ENCODE measurements around the gene SETD1A.
"Not testable (repeated sequence)": the region's sequence is repeated elsewhere in the genome, so short reads cannot be mapped to it uniquely, and the experiment has no call there.

Gene SETD1A

DNA sequence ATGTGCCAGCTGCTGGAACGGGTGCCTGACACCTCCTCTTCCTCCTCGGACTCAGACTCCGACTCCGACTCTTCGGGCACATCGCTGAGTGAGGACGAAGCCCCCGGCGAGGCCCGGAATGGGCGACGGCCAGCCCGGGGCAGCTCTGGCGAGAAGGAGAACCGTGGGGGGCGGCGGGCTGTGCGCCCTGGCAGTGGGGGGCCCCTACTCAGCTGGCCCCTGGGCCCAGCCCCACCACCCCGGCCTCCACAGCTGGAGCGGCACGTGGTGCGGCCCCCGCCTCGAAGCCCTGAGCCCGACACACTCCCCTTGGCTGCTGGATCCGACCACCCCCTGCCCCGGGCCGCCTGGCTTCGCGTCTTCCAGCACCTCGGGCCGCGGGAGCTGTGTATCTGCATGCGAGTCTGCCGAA, 27.4 kb upstream of the SETD1A start:
- no peak for DNase-seq

DNA sequence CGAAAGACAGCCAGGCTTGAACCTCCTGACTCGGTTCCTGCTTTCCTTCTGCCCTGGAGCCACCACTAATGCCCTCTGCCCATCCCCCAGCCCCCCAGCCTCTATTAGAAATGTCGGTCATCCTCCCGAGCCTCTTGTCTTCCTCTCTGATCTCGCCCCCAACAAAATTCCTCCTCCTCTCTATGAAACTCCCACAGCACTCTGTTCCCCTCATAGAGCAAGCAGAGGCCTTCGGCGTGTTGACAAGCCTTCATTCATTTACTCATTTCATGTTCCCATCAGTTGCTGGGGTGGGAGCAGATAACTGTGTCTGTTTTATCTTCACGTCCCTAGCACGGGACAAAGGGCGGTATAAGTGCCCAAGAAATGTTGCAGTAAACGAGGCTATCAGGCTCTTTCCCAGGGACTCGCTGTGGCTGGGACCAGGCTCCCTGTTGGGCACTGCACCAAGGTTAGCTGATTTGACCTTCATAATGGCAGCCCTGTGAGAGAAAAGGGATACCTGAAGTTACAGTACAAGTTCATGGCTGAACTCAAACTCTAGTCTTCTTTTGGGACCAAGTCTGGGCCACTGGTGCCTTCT, 26.4 kb upstream of the SETD1A start:
- DNase-seq, result no peak

DNA sequence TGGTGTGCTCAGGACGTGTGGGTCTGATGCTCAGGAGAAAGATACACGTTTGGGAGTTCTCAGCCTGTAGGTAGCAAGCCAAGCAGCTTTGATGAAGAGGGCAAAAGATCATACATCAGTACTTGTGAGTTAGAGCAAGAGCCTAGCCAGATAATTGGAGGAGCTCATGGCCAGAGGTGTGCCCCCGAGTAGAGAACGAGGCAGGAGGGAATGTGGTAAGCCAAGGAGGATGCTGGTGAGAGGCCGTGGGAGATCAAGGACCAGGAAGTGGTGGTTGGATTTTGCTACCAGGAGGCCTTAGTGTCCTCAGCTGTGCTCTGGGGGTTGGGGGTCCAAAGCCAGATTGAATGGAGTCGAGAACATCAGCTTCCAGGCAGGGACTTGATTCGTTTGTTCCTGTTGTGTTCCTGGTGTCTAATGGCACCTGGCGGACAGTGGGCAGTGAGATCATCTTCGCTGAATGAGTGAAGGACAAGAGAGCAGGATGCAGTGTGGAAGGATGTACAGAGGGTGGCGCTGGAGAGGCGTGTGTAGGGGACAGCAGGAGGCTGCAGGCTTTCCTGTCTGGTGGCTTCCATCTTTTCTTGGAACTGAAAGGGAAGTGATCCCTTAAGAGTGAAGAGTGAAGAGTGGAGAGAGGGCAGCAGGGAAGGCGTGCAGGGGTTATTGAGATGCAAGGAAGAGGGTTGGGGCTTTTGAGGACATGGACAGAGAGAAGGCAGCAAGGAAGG, 22.6 kb upstream of the SETD1A start:
- no peak for DNase-seq

DNA sequence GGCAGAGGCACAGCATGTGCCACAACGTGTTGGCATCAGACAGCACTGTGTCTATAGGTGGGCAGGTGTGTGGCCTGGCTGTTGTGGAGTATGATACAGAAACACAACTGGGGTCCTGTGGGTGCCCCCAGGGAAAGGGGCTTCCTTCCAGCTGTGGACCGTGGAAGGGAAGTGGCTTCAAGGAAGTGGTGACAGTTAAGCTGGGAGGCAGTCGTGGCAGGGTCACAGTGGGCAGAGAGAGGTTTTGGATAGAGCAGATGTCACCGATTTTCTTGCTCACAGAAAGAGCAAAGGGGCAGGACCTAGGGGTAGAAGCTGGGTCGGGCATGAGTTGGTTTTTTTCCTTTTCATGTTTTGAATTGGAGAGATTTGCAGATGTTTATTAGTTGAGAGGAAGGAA, 19.9 kb upstream of the SETD1A start:
- no peak for DNase-seq

DNA sequence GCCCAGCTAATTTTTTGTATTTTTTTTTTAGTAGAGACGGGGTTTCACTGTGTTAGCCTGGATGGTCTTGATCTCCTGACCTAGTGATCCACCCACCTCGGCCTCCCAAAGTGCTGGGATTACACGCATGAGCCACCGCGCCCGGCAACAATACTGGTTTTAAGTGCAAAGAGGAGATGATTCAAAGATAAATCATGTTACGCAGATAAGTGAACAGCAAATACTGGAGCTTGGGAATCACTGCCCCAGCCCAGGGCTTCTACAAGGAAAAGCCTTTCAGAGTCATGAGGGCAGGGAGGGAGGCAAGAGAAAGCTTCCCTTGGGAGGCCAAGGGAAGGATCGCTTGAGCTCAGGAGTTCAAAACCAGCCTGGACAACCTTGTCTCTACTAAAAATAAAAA, 18.0 kb upstream of the SETD1A start:
- not testable (repeated sequence) for DNase-seq

DNA sequence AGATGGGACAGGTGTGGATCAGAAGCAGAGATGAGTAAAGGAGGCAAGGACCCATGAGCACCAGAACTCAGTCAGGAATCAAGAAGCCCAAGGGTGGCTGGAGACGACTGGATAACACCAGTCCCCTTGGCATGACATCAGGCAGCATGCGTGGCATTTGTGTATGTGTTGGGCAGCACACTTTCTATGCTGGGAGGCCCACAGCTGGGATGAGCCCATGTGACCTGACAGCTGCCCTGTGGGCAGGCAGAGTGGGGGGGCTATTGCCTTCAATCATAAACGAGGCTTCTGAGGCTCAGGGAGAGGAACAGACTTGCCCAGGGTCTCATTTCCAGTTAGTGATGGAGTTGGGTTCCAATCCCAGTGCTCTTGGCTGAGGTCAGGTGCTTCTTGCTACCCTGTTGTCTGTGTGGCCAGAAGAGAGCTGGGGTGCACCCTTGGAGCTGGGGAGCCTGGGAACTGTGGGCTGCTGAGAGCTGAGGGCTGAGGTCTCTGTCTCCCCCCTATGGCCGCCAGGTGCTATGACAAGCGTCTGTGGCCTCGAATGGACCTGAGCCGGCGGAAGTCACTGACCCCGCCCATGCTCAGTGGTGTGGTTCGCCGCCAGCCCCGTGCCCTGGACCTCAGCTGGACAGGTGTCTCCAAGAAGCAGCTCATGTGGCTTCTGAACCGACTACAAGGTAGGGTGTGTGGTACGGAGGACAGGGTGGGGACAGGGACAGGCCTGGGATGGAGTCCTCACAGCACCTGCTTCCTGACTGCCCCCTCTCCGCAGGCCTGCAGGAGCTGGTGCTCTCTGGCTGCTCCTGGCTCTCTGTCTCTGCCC, 15.7 kb upstream of the SETD1A start:
- DNase-seq, result peak; percentile 75

DNA sequence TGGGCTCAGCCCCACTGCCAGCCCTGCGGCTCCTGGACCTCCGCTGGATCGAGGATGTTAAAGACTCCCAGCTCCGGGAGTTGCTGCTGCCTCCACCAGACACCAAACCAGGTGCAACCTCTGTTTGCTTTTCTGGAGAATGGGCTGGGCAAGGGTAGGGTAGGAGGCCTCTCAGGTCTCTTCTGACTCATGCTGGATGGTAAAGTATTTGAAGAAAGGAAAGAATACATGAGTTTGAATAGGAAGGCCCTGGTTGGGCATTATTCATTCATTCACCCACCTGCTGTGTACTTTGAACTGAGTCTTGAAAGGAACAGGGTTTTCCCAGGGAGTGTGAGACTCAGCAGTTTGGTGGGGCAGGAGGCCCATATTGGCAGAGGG, 15.1 kb upstream of the SETD1A start:
- no peak for DNase-seq

DNA sequence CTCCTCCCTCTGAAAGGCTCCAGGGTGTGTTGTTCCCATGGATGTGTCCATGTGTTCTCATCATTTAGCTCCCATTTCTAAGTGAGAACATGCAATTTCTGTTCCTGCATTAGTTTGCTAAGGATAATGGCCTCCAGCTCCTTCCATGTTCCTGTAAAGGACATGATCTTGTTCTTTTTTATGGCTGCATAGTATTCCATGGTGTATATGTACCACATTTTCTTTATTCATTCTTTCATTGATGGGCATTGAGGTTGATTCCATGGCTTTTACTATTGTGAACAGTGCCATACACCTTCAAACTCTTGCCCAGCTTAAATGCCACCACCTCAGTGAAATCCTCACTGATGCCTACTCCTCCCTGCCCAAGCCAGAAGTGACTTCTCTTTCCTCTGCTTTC, 13.2 kb upstream of the SETD1A start:
- no peak for DNase-seq

DNA sequence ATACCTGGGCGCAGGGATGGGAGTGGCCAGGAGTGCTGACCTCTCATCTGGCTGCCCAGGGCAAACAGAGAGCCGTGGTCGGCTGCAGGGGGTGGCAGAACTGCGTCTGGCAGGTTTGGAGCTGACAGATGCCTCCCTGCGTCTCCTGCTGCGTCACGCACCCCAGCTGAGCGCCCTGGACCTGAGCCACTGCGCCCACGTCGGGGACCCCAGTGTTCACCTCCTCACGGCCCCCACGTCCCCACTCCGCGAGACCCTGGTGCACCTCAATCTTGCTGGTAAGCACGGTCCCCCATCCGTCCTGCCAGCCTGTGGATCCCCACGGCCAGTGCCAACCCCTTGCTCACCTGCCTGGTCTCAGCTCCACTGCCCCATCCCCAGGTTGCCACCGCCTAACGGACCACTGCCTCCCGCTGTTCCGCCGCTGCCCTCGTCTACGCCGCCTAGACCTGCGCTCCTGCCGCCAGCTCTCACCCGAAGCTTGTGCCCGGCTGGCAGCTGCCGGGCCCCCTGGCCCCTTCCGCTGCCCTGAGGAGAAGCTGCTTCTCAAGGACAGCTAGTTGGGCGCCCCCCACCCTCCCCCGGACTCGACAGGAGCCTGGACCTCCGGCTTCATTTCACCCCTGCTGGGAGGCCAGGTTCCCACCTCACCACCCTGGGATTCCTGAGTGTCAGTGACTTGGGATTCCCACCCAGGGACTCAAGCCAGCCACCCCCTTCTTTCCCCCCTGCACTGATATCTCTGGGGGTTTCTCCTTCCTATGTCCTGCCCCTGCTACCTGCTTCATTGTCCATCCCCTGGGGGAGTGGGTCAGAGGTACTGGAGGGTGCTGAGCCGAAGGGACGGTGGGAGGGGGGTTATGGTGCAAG, 10.6 kb upstream of the SETD1A start:
- DNase-seq, result no peak

DNA sequence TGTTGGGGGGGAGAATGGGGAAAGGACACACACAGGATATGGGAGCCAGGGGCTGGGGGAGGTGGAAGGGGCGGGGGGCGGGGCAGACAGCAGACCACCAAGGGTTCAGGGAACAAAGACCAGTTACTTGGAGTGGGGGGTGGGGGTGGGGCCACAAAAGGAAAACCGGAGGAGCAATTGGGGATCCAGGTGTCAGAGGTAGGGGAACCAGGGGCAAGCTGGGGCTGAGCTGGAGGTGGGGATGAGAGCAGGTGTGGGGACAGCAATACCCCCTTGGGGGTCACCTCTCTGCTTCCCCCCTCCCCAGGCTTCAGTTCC, 10.1 kb upstream of the SETD1A start:
- no peak for DNase-seq

DNA sequence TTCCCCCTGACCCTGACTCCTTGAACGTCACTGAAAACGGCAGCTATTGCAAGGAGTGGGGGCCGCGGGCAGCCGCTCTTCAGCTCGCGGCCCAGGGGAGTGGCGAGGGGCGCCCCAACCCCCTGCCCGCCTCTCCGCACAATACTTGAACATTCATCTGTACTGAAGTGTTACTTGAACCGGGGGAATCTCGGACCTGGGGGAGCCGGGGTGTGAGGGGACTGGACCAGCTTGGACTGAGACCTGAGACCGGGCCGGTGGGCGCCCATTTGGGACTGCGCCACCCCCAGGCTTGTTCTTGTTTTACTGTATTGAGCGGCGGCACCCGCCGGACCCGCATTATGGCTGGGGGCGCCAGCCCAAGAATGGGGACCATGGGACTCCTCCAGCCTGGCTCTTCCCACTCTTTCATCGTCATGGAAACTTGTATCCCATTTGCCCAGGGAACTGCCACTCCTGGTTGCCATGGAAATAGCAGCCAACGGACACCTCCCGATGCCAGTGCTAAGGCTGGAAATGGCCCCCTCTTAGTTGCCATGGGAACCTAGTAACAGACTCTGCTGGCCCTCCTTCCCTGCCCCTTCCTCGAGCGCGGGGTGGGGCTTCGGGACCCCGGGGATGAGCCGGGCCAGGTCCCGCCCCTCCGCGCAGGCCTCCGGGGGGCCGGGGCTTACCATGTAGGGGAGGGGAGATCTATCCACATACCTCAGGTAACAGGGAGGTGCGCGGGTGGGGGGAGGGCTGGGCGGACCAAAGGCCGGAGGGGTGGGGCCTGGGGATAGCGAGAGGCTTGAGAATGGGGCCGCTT, 9.5 kb upstream of the SETD1A start:
- DNase-seq, result no peak

DNA sequence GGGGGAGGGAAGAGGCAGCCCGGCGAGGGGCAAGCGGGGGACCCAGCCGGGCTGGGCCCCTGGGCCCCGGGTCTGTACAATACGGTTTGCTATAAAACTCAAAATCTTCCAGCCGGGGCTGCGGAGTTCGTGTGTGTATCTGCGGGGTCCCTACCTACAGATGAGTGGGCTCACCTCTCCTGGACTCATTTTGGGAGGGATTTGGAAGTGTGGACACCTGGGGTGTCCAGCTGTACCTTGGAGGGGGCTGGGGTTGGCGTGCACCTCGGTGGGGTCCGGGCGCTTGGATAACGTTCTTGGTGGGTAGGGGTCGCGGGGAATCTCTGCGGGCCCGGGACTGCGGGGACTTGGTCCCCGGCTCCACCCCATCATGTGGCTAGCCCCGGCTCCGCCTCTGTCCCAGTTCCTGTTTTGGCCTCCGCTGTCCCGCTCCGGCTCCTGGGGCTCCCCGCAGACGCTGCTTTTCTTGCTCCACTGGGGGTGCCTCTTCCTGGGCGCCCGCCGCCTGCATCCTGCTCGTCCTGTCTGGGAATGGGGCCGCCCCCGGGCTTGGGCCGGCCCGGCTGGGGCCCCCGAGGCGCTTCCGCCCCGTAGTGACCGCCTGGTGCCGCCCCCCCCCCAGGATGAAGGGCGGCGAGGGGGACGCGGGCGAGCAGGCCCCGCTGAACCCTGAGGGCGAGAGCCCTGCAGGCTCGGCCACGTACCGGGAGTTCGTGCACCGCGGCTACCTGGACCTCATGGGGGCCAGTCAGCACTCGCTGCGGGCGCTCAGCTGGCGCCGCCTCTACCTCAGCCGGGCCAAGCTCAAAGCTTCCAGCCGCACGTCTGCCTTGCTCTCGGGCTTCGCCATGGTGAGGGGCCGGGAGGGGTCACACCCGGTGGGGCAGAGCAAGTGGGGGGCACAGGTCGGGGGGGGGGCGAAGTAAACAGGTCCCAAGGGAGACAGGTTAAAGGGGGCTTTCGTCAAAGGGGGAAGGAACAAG, 8.6 kb upstream of the SETD1A start, which contains the start of gene ORAI3:
TSS of gene ORAI3 (plus strand) at position 402 of the 983 bp plus-strand sequence. CDS start at position 624, 222 bp downstream.
- peak; percentile 59 for DNase-seq

DNA sequence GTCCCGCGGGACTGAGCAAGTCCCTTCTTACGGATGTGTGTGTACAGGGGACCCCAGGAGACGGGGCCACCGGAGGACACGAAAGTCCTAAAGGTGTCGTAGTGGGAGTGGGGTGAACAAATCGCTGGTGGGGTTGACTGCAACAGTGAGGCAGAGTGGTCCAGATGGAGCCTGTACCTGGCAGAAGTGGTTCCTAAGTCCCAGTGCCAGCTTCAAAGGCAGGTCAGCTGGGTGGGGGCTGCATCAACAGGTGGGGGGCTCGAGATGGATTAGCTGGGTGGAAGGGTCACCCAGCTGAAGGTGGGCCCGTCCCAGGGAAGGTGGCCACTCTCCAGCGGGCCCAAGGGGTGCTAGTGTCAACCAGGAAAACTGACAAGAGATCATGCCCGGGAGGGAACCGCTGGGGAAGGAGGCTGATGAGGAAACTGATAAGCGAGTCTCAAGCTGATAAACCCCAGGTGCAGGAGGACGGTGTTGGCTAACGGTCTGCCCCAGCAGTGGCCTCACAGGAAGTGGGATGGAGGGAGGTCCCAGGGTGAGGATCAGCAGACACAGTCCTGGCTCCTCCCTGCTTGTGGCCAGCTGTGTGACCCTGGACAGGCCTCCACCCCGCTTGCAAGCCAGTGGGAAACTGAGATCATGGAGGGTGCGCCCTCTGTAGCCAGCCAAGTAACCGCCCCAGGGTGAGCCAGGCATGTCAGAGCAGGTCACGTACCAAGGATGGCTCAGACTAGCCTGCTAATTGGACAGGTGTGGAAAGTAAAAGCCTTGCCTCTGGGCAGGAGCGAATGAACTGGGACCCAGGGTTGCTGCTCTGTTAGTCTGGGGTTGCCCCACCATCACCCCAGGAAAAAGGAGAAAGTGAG, 7.7 kb upstream of the SETD1A start:
- peak; percentile 52 for DNase-seq

DNA sequence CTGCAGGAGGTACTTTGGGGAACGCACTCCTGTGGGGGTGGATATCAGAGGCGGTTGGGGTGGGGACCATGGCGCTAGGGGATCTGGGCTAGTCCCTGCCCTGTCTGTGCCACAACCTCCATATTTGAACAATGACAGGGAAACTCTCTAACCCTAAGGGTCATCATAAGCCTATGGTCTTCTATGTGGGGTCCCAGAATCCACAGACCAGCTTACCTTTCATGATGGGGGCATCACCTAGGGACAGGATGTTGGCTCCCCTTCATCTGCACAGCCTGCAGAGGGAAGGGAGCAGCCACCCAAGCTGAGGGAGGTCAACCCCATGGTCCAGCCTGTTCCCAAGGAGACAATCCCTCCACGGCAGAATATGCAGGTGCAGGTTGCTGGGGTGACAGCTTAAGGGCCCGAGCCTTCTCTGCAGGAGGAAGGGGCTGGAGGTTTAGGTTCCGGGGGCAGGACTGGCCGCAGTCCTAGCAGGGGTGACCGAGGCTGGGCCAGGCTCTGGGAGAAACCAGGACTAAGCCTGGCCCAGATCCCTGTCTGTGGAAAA, 7.0 kb upstream of the SETD1A start:
- DNase-seq, result no peak

DNA sequence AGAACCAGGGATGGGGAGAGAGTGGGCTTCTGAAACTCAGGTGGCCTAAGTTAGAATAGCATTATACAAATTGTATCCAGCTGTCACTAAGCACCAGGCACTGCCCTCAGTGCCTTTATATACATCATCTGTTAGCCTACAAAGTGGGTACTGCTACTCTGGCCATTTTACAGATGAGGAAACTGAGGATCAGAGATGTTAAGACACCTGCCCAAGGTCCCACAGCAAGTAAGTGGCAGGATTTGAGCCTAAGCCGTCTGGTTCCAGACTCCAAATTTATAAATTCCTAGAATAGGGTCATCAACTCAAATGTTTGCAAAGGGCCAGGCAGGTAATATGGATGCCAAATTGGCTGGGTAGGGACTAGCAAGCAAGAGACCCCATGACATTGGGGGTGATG, 6.4 kb upstream of the SETD1A start:
- no peak for DNase-seq

DNA sequence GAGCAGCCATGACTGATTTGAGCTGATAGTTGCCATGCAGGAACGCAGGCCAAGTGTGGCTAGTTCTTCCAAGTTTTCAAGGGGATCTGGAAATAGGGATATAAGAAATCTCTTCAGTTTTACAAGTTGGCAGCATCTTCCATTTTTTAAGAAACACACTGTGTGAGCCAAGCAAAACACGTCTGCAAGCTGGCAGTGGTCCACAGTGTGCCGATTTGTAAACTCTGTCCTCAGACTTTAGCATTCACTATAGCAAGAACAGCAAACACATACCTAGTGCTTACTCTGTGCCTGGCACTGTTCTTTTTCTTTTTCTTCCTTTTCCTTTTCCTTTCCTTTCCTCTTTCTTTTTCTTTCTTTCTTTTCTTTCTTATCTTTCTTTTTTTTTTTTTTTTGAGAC, 5.8 kb upstream of the SETD1A start:
- DNase-seq, result no peak

DNA sequence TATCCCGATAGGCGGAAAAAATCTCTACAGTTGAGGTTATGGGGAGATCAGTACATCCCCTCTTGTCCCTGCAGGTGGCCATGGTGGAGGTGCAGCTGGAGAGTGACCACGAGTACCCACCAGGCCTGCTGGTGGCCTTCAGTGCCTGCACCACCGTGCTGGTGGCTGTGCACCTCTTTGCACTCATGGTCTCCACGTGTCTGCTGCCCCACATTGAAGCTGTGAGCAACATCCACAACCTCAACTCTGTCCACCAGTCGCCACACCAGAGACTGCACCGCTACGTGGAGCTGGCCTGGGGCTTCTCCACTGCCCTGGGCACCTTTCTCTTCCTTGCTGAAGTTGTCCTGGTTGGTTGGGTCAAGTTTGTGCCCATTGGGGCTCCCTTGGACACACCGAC, 4.4 kb upstream of the SETD1A start:
- DNase-seq, result no peak

DNA sequence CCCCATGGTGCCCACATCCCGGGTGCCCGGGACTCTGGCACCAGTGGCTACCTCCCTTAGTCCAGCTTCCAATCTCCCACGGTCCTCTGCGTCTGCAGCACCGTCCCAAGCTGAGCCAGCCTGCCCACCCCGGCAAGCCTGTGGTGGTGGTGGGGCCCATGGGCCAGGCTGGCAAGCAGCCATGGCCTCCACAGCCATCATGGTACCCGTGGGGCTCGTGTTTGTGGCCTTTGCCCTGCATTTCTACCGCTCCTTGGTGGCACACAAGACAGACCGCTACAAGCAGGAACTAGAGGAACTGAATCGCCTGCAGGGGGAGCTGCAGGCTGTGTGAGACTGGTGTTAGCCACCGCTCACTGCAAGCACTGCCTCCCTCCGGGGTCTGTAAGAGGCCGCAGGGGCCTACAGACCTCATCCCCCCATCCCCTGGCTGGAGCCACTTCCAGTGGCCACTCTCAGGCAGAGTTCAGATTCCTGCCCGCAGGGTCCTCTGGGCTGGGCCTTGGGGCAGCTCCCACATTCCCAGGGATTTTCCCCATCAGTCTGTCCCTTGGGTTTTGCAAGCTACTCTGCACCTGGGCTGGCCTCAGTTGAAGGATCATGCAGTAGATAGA, 3.9 kb upstream of the SETD1A start:
- peak; percentile 49 for DNase-seq

DNA sequence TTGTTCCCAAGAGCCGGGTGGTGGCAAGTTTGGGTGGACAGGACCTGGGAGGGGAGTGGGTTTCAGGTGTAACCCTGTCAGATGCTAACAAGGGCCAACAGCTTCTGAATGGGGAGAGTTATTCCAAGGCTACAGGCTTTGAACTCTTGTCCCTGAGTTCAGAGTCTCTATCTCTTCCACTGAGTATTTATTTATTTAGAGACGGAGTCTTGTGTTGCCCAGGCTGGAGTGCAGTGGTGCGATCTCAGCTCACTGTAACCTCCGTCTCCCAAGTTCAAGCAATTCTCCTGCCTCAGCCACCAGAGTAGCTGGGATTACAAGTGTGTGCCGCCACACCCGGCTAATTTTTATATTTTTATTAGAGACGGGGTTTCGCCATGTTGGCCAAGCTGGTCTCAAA, 2.6 kb upstream of the SETD1A start:
- DNase-seq, result no peak

Measured in activated CD4-positive, CD25-positive, alpha-beta regulatory T cell treated with anti-CD3 and anti-CD28 coated beads, Interleukin-2, amount 50 U/mL, for 72 hours (primary cell).